ENCODE measurements around the gene CDH13.

CDH13 gene

DNA sequence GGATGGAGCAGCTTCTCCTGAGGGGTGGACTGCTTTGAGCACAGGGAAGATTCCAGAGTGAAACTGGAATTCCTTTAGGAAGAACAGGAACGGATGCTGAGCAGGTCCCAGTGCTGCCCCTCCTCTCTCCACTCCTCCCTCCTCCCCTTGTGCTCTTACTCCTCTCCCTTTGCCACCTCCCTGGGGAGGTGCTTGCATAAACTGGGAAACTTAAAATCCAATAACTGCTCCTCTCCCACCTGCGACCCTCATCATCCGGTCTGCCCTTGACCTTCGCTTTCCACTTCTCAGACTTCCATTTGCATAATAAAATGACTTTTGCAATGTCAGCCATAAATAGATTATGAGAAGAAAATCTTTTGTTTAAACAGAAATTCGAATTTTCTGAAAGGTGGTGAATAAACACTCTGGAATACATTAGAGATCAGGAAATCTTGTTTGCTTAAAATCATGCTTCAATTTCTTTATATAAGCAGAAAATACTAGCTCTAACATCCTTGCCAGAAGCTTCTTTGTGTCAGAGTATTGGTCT, 1204.8 kb downstream of the CDH13 start:
- no peak for DNase-seq

DNA sequence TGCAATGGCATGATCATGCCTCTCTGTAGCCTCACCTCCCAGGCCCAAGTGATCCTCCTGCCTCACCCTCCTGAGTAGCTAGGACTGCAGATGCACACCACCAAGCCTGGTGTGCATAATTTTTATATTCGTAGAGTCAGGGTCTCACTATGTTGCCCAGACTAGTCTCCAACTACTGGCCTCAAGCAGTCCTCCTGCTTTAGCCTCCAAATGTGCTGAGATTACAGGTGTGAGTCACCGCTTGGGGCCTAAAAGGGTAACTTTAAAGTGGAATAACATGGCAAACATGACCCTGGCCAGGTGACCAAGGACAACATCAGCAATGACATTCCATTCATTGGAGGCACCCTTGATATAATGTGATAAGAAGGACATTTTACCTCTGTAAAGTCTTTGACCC, 1207.2 kb downstream of the CDH13 start:
- DNase-seq, result no peak

DNA sequence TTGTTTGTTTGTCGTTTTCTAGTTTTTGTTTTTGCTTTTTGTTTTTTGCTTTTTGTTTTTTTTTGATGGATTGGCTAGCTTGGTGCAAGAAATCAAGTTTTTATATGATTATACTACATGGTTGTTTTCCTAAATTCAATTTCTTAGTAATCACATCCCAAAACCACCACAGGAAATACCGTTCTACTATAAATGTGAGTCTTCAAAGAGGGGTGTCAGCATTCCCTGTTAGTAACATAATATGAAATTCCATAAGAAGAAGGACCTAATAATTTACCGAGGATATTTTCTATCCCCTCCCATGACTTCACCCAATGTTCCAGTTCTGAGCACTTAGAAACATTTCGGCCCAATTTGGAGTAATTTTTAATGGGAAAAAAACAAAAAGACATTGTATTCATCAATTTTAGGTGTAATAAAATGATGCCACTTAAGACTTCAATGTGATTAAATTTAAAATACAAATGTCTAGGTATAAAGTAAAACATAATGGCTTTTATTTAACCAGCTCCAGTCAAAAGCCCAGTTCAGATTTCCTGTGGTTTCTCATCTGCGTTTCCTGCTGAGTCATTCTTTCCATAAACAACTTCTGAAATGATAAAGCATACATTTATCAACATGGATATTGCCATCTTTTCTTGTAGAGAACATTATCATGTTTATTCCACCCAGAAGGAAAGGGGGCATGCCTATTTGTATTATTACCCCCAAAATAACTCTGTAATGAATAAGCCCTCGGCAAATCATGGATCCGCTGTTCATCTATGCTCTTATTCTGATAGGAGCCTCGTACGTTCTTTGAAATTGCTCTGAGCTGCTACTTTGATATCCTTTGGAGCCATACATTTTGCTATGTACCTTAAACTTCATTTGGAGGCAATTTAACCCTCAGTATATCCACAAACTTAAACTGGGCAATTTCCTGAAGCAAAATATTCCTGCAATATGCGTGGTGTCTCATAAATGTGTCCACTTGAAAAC, 1209.1 kb downstream of the CDH13 start:
- peak; percentile 54 for DNase-seq

DNA sequence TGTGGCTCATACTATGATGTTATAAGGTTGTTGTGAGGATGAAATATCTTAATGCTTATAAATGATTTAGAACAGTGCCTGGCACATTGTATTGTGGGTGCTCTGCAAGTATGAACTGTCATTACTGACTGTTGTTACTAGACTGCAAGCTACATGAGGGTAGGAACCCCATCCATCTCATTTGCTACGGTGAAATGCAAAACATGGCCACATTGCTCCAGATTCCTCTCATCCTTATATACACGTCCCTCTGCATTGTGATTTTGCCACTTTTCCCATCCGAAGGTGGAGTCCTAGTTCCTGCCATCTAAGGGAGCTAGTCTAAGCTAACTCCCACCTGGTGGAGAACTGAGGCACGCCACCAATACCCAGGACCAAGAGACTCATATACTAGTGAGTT, 1210.8 kb downstream of the CDH13 start:
- DNase-seq, result no peak

DNA sequence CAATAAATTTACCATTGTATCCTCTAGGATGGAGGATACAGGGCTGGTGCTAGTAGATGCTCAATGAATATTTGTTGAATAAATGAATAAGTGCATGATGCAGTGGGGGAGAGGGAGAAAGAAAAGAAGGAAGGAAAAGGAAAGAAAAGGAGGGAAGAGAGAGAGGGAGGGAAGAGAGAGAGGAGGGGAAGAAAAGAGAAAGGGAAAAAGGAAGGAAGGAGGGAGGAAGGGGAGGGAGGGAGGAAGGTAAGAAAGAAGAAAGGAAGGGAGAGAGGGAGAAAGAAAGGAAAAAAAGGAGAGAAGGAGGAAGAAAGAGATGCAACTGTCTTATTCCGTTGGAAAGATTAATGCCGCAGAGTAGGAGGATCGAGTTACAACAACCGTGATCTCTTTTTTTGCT, 1211.4 kb downstream of the CDH13 start:
- no peak for DNase-seq

DNA sequence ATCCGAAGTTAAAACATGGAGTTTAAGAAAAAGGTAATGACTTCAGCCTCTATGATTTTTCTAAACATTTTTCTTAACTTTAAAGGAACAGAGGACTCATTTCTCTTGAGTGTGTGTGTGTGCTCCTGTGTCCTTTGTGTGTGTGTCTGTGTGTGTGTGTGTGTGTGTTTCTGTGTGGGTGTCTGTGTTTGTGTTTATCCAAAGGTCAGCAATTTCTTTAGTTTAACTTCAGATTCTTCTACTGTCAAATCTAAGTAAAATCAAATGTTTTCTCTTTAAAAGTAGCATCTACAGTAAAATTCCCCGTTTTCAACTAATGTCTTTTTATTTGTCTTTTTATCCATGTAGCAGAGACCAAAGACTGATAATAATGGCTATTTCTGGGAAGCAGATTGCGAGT, 1212.8 kb downstream of the CDH13 start:
- DNase-seq, result no peak

DNA sequence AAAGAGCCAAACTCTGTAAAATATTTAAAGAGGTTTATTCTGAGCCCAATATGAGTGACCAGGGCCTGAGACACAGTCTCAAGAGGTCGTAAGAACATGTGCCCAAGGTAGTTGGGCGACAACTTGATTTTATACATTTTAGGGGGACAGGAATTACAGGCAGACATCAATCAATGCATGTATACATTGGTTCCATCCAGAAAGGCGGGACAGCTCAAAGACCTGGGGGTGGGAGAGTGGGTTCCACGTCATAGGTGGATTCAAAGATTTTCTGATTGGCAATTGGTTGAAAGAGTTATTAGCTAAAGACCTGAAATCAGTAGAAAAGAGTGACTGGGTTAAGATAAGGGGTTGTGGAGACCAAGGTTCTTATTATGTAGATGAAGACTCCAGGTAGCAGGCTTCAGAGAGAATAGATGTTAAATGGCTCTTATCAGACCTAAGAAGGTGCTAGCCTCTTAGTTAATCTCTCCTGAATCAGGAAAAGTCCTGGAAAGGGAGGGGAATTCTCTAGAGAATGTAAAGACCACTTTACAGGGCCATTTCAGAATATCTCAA, 1213.4 kb downstream of the CDH13 start:
- no peak for DNase-seq

DNA sequence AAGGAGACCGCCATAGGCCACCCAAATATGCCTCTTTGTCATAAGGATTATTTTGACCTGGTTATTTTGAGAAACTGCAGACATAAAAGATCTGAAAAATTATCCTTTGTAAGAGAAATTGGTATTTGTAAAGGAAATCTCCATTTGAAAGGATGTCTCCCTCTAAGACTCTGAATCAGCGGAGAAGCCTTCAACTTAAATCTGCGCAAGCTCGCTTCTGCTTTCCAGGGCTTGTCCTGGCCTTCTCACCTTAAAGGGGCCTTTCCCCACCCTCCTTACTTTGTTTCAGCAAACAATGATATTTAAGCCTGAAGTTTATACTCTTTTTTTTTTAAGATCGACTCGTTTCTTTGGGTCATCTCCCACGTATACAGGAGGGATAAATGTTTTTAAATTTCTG, 1215.5 kb downstream of the CDH13 start:
- DNase-seq, result no peak

DNA sequence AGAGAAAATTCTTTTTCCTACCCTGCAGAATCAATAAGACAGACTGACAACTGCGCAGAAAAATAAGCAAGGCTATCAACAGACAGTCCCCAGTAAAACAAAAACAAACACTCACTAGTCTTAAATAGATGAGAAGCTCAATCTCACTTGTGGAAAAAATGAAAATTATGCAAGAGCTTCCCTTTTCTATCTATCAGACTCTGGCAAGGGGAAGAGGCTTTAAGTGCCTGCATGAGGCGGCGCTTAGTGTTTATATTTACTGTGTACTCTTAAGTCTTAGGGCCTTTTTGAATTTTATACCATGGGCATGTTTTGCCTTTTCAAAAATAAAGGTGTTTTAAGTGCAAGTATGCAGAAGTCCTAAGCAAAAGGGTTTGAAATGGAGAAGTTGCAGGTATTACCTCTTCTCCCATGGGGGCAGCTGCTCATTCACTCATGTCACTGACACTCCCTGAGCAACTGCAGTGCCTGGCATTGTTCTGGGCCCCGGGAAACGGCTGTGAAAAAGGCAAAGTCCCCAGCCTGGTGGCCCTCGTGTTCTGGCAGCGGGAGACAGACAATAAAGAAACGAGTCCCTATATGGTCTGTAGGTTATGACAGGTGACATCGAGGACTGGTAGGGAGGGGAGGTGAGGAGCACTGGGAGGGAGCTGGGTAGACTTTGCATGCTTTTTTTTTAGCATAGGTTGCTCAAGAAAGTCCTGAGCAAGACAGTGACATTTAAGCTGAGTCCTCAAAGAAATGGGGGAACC, 1216.2 kb downstream of the CDH13 start:
- peak; percentile 68 for DNase-seq

DNA sequence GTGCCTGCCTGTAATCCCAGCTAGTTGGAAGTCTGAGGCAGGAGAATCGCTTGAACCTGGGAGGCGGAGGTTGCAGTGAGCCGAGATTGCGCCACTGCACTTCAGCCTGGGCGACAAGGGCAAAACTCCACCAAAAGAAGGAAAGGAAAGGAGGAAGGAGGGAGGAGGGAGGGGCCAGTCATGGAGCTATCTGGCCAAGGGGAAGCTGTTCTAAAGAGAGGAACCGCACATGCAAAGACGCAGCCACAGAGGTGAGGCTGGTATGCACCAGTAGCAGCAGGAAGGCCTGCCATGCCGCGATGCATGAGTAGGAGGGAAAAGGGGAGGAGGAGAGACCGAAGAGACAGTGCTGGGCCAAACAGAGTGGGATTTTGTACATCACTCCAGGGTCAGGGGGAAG, 1216.9 kb downstream of the CDH13 start:
- peak; percentile 67 for DNase-seq

DNA sequence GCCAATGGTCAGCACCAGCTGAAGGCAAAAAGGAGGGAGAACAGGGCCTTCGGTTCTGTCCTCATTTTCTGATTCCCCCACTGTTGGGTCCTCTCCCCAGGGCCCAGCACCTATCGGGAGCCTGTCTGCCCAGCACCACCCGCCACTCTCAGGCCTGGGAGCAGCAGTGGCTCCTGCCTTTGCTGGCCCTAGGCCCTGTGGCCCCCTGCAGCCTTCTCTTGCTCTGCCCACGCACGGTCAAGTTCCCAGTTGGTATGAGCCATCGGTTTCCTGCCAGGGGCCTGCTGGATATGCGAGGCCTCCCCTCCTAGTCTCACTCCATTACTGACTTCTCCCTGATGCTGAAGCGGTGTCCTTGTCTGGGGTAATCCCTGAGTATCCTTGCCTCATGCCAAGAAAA, 1218.5 kb downstream of the CDH13 start:
- DNase-seq, result no peak

DNA sequence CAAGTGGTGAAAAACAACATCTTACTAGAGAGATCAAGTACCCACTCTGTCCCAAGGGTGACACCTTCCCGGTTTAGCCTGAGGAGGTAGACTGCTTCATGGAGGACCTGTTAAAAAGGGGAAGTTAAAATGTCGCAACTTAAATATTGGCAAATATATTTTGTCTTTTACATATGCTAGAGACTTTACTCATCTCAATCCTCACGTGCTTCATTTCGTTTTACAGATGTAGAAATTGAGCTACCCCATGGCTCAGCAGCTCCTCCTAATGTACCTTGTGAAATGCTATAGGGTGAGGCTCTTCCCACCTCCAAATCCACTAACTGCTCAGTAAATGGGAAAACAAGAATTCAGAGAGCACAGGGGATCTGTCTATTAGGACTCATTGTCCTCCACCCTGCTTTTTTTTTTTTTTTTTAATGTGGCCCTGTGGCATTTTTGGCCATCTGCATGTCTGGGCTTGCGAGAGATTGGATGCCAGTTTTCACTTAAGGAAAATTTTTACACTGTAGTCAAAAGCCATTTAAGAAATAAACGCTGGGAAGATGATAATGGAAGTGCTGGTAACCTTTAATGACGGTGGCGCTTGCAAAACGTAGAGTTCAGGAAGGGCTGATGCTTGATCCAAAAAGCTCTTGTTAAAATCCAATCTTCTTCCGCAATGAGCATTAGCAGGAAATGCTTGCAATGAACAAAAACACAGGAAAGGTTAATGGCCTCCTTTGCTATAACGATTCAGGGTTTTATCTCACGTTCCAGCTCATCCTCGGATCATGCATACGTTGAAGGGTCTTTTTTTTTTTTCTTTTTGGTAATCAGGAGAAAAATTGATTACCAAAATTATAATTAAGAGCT, 1220.8 kb downstream of the CDH13 start:
- DNase-seq, result peak; percentile 70

DNA sequence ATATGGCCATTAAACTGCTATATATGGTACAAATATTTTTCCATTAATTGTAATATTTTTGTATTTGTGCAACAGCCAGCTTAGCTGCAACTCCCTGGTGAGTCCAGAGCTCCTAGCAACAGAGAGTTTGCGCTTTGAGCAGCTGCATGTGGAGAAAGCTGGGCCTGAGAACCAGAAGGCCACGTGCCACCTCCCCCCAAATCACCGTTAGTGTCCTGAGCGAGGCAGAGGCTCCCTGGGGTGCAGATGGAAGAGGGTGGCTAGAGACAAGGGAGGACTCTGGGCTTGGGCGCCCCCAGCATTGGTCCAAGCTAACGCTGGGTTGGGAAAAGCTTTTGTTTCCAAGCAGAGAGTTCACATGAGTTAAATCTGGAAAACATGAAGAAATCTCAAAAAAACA, 1222.7 kb downstream of the CDH13 start:
- DNase-seq, result no peak

Measured in MV-4-11 (cell line).